ENCODE measurements around the gene STAT5B.

Gene STAT5B

GRCh38 chr17:42284566-42284965 is 8.4 kb upstream of the STAT5B start:
- no peak for DNase-seq

- no peak for DNase-seq
Observed at GRCh38 chr17:42284024-42284369, 7.8 kb upstream of the STAT5B start.

- no peak for DNase-seq
Observed at GRCh38 chr17:42283241-42284023, 7.2 kb upstream of the STAT5B start.

- DNase-seq = no peak
Observed at GRCh38 chr17:42282478-42283080, 6.4 kb upstream of the STAT5B start.

GRCh38 chr17:42281571-42282096 is 5.4 kb upstream of the STAT5B start:
- peak; percentile 90 for DNase-seq

- no peak for DNase-seq
Observed at GRCh38 chr17:42279776-42280630, 3.8 kb upstream of the STAT5B start.

- DNase-seq = no peak
Observed at GRCh38 chr17:42277342-42277712, 1.1 kb upstream of the STAT5B start.

GRCh38 chr17:42276609-42277341 is 584 bp upstream of the STAT5B start:
- no peak for DNase-seq

- no peak for DNase-seq
Observed at GRCh38 chr17:42275527-42276358, 448 bp downstream of the STAT5B start.

GRCh38 chr17:42274812-42275526 is 1.2 kb downstream of the STAT5B start:
- no peak for DNase-seq

GRCh38 chr17:42274253-42274542 is 2.0 kb downstream of the STAT5B start:
- DNase-seq = no peak

GRCh38 chr17:42273474-42274252 is 2.5 kb downstream of the STAT5B start:
- no peak for DNase-seq

GRCh38 chr17:42272162-42272907 is 3.9 kb downstream of the STAT5B start:
- no peak for DNase-seq

GRCh38 chr17:42271779-42272035 is 4.5 kb downstream of the STAT5B start:
- no peak for DNase-seq

- no peak for DNase-seq
Observed at GRCh38 chr17:42271006-42271778, 5.0 kb downstream of the STAT5B start.

GRCh38 chr17:42270596-42270995 is 5.6 kb downstream of the STAT5B start:
- no peak for DNase-seq

GRCh38 chr17:42270170-42270535 is 6.0 kb downstream of the STAT5B start:
- no peak for DNase-seq

- DNase-seq = no peak
Observed at GRCh38 chr17:42268236-42268635, 8.0 kb downstream of the STAT5B start.
